ENCODE measurements around the gene PFKFB2. TPM values are rescaled to one million over a fixed set of nuclear protein-coding genes. Genes with fewer than 3 reads are reported as not detected.

PFKFB2 gene
- total RNA-seq, 1 donor from 2014 or later, result 5.1 TPM

- no peak for DNase-seq (ENCODE audit: low read depth)
- TF ChIP-seq CTCF (conservative IDR thresholded peaks at IDR 0.05; ENCODE audit: low read depth, low read length), result no peak
- peak within 1 kb of the TSS; percentile 53 for H3K4me3 ChIP-seq (ENCODE audit: low read depth, low read length)
These were observed 20.5 kb upstream of the PFKFB2 start, which contains the start of gene C1orf116 for GRCh38 chr1:207032528-207033017. TSS of gene C1orf116 (minus strand) at chr1:207032756. CDS start at chr1:207027598, 5,158 bp downstream.

- H3K4me3 ChIP-seq (ENCODE audit: low read depth, low read length), result no peak overlapping the region
- DNase-seq (ENCODE audit: low read depth), result no peak
- TF ChIP-seq CTCF (conservative IDR thresholded peaks at IDR 0.05; ENCODE audit: low read depth, low read length), result no peak
These were observed 19.8 kb upstream of the PFKFB2 start for GRCh38 chr1:207033302-207033701.

- no peak for DNase-seq (ENCODE audit: low read depth)
- no peak overlapping the region for H3K4me3 ChIP-seq (ENCODE audit: low read depth, low read length)
- no peak for TF ChIP-seq CTCF (conservative IDR thresholded peaks at IDR 0.05; ENCODE audit: low read depth, low read length)
These were observed 18.9 kb upstream of the PFKFB2 start for GRCh38 chr1:207034208-207034607.

GRCh38 chr1:207034998-207035397, 18.1 kb upstream of the PFKFB2 start:
- TF ChIP-seq CTCF (conservative IDR thresholded peaks at IDR 0.05; ENCODE audit: low read depth, low read length), result no peak
- DNase-seq (ENCODE audit: low read depth), result peak; percentile 95
- H3K4me3 ChIP-seq (ENCODE audit: low read depth, low read length), result no peak overlapping the region

- TF ChIP-seq CTCF (conservative IDR thresholded peaks at IDR 0.05; ENCODE audit: low read depth, low read length), result no peak
- DNase-seq (ENCODE audit: low read depth), result no peak
- no peak overlapping the region for H3K4me3 ChIP-seq (ENCODE audit: low read depth, low read length)
These were observed 17.1 kb upstream of the PFKFB2 start for GRCh38 chr1:207035877-207036551.

- no peak for TF ChIP-seq CTCF (conservative IDR thresholded peaks at IDR 0.05; ENCODE audit: low read depth, low read length)
- no peak for DNase-seq (ENCODE audit: low read depth)
- no peak overlapping the region for H3K4me3 ChIP-seq (ENCODE audit: low read depth, low read length)
These were observed 16.2 kb upstream of the PFKFB2 start for GRCh38 chr1:207036865-207037264.
